Progenitor cell of endocrine pancreas (in vitro differentiated cells): ENCODE results near the gene ZNF396. TPM values are rescaled to one million over a fixed set of nuclear protein-coding genes. Genes with fewer than 3 reads are reported as not detected.

Experiments used
- DNase-seq: peaks from one replicate; pipeline ENCODE4 v3.0.0; 2021; ENCODE audit warnings: low spot score; ENCODE audit not compliant: unreplicated experiment
- H3K27ac Mint-ChIP-seq: 2 replicates; pipeline ENCODE4 v1.8.0; 2021; ENCODE audit warnings: mild to moderate bottlenecking, moderate library complexity, mixed read lengths
- H3K27me3 Mint-ChIP-seq: 2 replicates; pipeline ENCODE4 v1.8.0; 2021; ENCODE audit warnings: mixed read lengths
- H3K36me3 Mint-ChIP-seq: 2 replicates; pipeline ENCODE4 v1.8.0; 2022; ENCODE audit warnings: mixed read lengths; ENCODE audit not compliant: insufficient read depth
- H3K4me1 Mint-ChIP-seq: 2 replicates; pipeline ENCODE4 v1.8.0; 2021; ENCODE audit warnings: low read depth, mixed read lengths
- H3K4me3 Mint-ChIP-seq: 2 replicates; pipeline ENCODE4 v1.8.0; 2021; ENCODE audit warnings: low read depth, mild to moderate bottlenecking, moderate library complexity, mixed read lengths
- H3K9me3 Mint-ChIP-seq: 2 replicates; pipeline ENCODE4 v1.8.0; 2021; ENCODE audit warnings: low read depth, mixed read lengths
- total RNA-seq: library from RNA; stranded (reverse); gene quantifications from 2 replicates; pipeline ENCODE4 v1.2.1, GENCODE V29; 2021
- TF ChIP-seq, protein P1 (sequence below): fragments of 200-600 bp; sonication (generic); IDR thresholded peaks from one replicate; pipeline ENCODE4 v1.5.0; 2021; ENCODE audit warnings: antibody characterized with exemption, mild to moderate bottlenecking; ENCODE audit not compliant: unreplicated experiment

Gene ZNF396
- total RNA-seq, 1 donor from 2014 or later, result 4.5 TPM

DNA sequence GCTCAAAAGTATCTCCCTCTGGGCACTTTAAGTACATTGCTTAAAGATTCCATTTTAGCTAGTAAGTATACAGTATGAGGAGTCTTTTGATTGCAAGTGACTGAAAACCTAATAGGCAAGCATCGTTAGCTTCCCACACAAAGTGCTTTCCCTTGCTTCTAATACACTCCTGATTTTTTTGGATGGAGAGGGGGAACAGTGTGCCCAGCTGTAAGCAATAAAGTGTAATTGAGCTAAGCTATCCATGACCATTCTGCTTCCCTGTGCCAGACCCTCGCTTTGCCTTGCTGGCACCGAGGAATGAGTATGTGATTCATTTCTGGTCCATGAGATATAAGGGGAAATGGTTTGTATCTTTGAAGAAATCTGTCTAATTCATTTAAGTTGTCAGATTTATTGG lies 29.1 kb downstream of the ZNF396 start:
- no peak overlapping the region for H3K4me3 Mint-ChIP-seq
- H3K4me1 Mint-ChIP-seq, result peaks cover 19% of the 10 kb centered on the region
- H3K9me3 Mint-ChIP-seq, result peaks cover 12% of the 10 kb centered on the region
- H3K36me3 Mint-ChIP-seq, result peaks cover 3% of the 10 kb centered on the region
- no peak for DNase-seq
- TF ChIP-seq, protein P1, sequence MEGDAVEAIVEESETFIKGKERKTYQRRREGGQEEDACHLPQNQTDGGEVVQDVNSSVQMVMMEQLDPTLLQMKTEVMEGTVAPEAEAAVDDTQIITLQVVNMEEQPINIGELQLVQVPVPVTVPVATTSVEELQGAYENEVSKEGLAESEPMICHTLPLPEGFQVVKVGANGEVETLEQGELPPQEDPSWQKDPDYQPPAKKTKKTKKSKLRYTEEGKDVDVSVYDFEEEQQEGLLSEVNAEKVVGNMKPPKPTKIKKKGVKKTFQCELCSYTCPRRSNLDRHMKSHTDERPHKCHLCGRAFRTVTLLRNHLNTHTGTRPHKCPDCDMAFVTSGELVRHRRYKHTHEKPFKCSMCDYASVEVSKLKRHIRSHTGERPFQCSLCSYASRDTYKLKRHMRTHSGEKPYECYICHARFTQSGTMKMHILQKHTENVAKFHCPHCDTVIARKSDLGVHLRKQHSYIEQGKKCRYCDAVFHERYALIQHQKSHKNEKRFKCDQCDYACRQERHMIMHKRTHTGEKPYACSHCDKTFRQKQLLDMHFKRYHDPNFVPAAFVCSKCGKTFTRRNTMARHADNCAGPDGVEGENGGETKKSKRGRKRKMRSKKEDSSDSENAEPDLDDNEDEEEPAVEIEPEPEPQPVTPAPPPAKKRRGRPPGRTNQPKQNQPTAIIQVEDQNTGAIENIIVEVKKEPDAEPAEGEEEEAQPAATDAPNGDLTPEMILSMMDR, result no peak
- no peaks in the 10 kb centered on the region for H3K27me3 Mint-ChIP-seq
- no peak overlapping the region for H3K27ac Mint-ChIP-seq

DNA sequence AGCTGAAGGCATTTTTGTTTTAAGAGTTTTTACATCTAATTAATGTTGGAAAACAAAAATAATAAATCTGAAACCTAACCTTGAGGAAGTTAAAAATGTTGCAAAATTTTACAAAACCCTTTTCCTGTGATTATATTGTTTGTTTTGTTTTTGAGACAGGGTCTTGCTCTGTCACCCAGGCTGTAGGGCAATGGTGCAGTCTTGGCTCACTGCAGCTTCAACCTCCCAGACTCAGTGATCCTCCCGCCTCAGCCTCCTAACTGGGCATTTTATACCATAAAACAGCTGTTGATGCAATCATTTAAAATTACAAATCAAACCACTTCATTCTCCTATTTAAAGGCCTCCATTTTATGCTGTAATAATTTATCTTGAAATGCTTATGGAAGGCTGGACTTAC lies 31.2 kb downstream of the ZNF396 start:
- DNase-seq, result no peak
- Mint-ChIP-seq H3K27ac (peak overlapping the region; percentile 98), H3K4me3 (peak overlapping the region; percentile 99), H3K27me3 (no peaks in the 10 kb centered on the region), H3K4me1 (peaks cover 28% of the 10 kb centered on the region), H3K36me3 (no peaks in the 10 kb centered on the region), H3K9me3 (no peaks in the 10 kb centered on the region)
- TF ChIP-seq, protein P1, result no peak

DNA sequence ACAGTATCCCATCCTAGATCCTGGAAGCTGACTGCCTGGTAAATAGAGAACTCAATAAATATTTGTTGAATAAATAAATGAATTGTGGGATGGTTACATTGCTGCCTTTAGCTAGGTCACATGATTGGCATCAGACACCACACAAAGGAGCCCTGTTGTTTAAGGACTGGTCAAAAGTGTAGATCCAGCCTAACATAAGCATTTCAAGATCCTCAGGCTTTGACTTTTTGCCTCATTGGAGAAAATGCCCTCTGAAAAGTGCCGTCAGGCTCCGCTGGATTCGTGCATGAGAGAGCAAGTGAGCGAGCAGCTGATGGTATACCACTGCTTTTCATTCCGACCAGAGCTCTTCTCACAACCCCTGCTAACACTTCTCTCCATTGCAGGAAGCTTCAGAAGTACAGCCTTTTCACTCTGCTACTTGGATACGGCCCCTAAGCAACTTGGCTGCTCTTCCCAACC lies 31.6 kb downstream of the ZNF396 start:
- Mint-ChIP-seq H3K27ac (peak overlapping the region; percentile 98), H3K4me3 (peak overlapping the region; percentile 99), H3K36me3 (peaks cover under 1% of the 10 kb centered on the region), H3K4me1 (peaks cover 28% of the 10 kb centered on the region), H3K9me3 (no peaks in the 10 kb centered on the region), H3K27me3 (no peaks in the 10 kb centered on the region)
- TF ChIP-seq, protein P1, result no peak
- no peak for DNase-seq

DNA sequence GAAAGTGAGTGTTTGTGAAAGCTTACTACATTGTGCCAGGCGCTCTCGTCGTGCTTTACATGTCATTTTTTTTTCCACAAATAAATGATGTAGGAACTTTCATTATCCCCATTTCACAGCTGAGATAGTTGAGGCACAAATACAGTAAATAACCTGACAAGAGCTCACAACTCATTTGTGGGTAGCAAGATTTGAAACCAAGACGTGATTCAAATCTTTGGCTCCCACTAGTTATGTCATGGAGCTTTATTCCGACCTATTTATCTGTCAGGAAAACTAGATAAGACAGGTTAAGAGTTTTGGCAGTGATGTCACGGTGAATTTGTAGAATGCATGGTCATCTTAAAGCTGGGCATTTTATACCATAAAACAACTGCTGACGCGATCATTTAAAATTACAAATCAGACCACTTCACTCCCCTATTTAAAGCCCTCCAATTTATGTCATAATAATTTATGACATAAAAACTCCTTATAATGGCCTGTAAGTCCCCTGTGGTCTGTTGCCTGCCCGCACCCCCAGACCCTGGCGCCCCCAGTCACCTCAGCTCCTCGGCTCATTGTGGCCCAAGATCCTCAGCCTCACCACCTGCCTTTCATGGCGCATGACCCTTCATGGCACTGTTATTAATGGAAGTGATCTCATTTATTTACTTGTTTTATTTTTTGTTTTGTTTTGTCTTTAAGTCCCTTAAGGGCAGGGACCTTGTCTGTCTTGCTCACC lies 32.2 kb downstream of the ZNF396 start:
- Mint-ChIP-seq H3K27ac (peak overlapping the region; percentile 98), H3K36me3 (peaks cover 5% of the 10 kb centered on the region), H3K27me3 (no peaks in the 10 kb centered on the region), H3K4me3 (peak overlapping the region; percentile 99), H3K9me3 (no peaks in the 10 kb centered on the region), H3K4me1 (peaks cover 28% of the 10 kb centered on the region)
- DNase-seq, result no peak
- TF ChIP-seq, protein P1, result no peak

DNA sequence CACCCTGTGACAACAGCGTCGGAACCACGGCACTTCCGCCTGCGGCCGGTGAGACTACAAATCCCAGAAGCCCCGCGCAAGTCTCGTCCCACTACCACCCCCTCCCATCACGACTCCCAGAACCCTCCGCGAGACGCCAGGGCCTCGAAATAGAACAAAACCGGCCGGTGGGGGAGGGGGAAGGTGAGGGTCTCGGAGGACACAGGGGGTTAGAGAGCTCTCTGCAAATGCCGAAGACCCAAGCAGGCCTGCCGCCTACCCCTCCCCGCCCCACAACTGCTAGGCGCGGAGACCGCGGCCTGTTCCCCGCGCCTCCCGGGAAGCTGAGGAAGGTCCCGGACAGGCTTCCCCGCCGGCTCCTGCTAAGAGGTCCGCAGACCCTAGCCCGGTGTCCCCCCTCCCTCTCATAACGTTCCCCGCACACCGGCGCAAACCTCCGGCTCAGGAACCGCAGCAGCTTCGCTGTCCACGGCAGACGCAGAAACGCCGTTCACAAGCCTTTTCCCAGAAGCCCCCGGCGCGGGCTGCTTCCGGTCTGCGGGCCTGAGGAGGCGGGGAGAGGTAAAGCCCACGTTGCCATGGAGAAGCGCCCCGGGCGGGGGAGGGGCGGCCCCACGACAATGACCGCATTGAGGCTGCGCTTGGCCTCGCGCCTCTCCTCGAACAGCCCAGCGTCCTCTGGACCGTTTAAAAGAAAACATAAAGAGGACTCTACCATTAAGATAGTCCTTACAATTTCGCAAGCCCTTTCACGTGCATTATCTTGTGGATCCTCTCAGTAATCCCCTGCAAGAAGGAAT lies 33.0 kb downstream of the ZNF396 start, which contains the start of gene ZNF24:
Gene ZNF24 (minus strand): TSS at position 485 of the 800 bp plus-strand sequence. CDS start 3,770 bp downstream, outside the sequence.
- Mint-ChIP-seq H3K4me3 (peak within 1 kb of the TSS; percentile 99), H3K4me1 (peaks cover 28% of the 10 kb centered on the region), H3K27ac (peak within 1 kb of the TSS; percentile 98), H3K9me3 (no peaks in the 10 kb centered on the region), H3K27me3 (no peaks in the 10 kb centered on the region), H3K36me3 (peaks cover 7% of the 10 kb centered on the region)
- TF ChIP-seq, protein P1, result no peak
- peak; percentile 88 for DNase-seq
